ENCODE results near the gene ICAM4. TPM values are rescaled to one million over a fixed set of nuclear protein-coding genes. Genes with fewer than 3 reads are reported as not detected.

ICAM4 gene
- total RNA-seq, 1 experiment from 2014 or later: 9.4 TPM

DNA sequence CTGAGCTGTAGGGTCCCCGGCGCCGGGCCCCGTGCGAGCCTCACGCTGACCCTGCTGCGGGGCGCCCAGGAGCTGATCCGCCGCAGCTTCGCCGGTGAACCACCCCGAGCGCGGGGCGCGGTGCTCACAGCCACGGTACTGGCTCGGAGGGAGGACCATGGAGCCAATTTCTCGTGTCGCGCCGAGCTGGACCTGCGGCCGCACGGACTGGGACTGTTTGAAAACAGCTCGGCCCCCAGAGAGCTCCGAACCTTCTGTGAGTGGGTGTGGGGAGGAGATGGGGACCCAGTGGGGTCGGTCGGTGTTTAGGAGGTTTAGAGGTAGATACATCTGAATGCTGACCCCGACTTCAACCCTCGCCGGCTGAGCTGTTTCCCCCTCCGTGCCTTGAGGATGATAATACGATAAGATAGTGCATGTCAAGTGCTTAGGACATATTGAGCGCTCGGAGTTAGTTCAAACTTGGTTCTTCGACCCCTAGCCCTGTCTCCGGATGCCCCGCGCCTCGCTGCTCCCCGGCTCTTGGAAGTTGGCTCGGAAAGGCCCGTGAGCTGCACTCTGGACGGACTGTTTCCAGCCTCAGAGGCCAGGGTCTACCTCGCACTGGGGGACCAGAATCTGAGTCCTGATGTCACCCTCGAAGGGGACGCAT, 4.9 kb downstream of the ICAM4 start:
- no peaks in the 10 kb centered on the region for H3K9me3 Mint-ChIP-seq (ENCODE audit: unreplicated experiment)
- H3K4me1 ChIP-seq: peaks cover 23% of the 10 kb centered on the region
- intact Hi-C loops (cut with micrococcal nuclease; ENCODE audit: unreplicated experiment): no loop called here

DNA sequence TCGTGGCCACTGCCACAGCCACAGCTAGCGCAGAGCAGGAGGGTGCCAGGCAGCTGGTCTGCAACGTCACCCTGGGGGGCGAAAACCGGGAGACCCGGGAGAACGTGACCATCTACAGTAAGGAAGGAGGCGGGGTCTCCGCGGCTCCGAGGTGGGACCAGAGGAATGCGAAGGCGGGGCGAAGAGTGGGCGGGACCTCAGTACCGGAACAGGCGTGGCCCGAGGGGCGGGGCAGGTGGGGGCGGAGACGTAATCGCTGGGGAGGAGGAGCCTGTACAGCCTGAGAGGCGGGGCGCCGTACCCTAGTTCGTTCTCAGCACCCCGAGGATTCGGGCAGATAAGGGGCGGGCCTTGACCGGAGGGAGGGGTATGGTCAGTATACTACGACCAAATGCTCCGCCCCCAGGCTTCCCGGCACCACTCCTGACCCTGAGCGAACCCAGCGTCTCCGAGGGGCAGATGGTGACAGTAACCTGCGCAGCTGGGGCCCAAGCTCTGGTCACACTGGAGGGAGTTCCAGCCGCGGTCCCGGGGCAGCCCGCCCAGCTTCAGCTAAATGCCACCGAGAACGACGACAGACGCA, 5.5 kb downstream of the ICAM4 start:
- no TSS peak for BruUV-seq (replicated peaks)
- H3K9me3 Mint-ChIP-seq (ENCODE audit: unreplicated experiment): no peaks in the 10 kb centered on the region
- H3K9me3 ChIP-seq: no peaks in the 10 kb centered on the region
- H3K4me3 ChIP-seq (ENCODE audit: low read depth, low read length): peak overlapping the region; percentile 48
- ChIA-PET POLR2A (no interaction called here), CTCF (interaction anchor here (0.6 to 1.1 kb wide), 4 partner anchors 21 to 108 kb away, joined by 3 to 4 read pairs (median 4); partner anchors contain the start of genes FDX2 and ICAM1)
- H3K27me3 Mint-ChIP-seq (ENCODE audit: insufficient read depth, unreplicated experiment): peaks cover 7% of the 10 kb centered on the region
- peaks cover 15% of the 10 kb centered on the region for H3K4me1 Mint-ChIP-seq (ENCODE audit: low read depth, unreplicated experiment)
- peak; percentile 92 to 93 for DNase-seq
- peaks cover 14% of the 10 kb centered on the region for H3K36me3 Mint-ChIP-seq (ENCODE audit: insufficient read depth, unreplicated experiment)
- peak overlapping the region; percentile 87 for H3K4me3 Mint-ChIP-seq (ENCODE audit: unreplicated experiment)
- peaks cover 18% of the 10 kb centered on the region for H3K4me1 ChIP-seq
- TF ChIP-seq, protein P1, sequence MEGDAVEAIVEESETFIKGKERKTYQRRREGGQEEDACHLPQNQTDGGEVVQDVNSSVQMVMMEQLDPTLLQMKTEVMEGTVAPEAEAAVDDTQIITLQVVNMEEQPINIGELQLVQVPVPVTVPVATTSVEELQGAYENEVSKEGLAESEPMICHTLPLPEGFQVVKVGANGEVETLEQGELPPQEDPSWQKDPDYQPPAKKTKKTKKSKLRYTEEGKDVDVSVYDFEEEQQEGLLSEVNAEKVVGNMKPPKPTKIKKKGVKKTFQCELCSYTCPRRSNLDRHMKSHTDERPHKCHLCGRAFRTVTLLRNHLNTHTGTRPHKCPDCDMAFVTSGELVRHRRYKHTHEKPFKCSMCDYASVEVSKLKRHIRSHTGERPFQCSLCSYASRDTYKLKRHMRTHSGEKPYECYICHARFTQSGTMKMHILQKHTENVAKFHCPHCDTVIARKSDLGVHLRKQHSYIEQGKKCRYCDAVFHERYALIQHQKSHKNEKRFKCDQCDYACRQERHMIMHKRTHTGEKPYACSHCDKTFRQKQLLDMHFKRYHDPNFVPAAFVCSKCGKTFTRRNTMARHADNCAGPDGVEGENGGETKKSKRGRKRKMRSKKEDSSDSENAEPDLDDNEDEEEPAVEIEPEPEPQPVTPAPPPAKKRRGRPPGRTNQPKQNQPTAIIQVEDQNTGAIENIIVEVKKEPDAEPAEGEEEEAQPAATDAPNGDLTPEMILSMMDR (IDR thresholded peaks at IDR 0.05; ENCODE audit: insufficient read depth in 1 of 2, low read depth in 1 of 2, low read length in 1 of 2, severe bottlenecking in 1 of 2, unreplicated experiment in 1 of 2): no peak
- intact Hi-C loops (cut with micrococcal nuclease; ENCODE audit: unreplicated experiment): no loop called here
- H3K27me3 ChIP-seq (replicated peaks; ENCODE audit: control insufficient read depth, insufficient read depth, low read length): no peaks in the 10 kb centered on the region
- H3K36me3 ChIP-seq (ENCODE audit: control insufficient read depth, insufficient read depth, low read length): no peaks in the 10 kb centered on the region; the same call in 1 of the 2 replicates
- no peak overlapping the region for H3K27ac Mint-ChIP-seq (ENCODE audit: unreplicated experiment)

More for the DNA sequence above, 4.9 kb downstream of the ICAM4 start:
- peak overlapping the region; percentile 48 for H3K4me3 ChIP-seq (ENCODE audit: low read depth, low read length)
- no TSS peak for BruUV-seq (replicated peaks)
- Mint-ChIP-seq H3K36me3 (ENCODE audit: insufficient read depth, unreplicated experiment) (peaks cover 14% of the 10 kb centered on the region), H3K4me1 (ENCODE audit: low read depth, unreplicated experiment) (peaks cover 15% of the 10 kb centered on the region), H3K4me3 (ENCODE audit: unreplicated experiment) (peak overlapping the region; percentile 87), H3K27me3 (ENCODE audit: insufficient read depth, unreplicated experiment) (peaks cover 7% of the 10 kb centered on the region), H3K27ac (ENCODE audit: unreplicated experiment) (no peak overlapping the region)
- no peaks in the 10 kb centered on the region; the same call in 1 of the 2 replicates for H3K36me3 ChIP-seq (ENCODE audit: control insufficient read depth, insufficient read depth, low read length)
- CTCF ChIA-PET: interaction anchor here (0.6 to 1.1 kb wide), 9 partner anchors 12 to 108 kb away, joined by 3 to 15 read pairs (median 4); partner anchors contain the start of genes FDX2 and ICAM1
- DNase-seq: no peak
- POLR2A ChIA-PET: interaction anchor here (0.6 to 0.9 kb wide), 2 partner anchors 89 to 99 kb away, joined by 6 read pairs; partner anchors contain the start of gene TYK2
- TF ChIP-seq, protein P1 (IDR thresholded peaks at IDR 0.05; ENCODE audit: insufficient read depth in 1 of 2, low read depth in 1 of 2, low read length in 1 of 2, severe bottlenecking in 1 of 2, unreplicated experiment in 1 of 2): no peak
- H3K9me3 ChIP-seq: no peaks in the 10 kb centered on the region
- no peaks in the 10 kb centered on the region for H3K27me3 ChIP-seq (replicated peaks; ENCODE audit: control insufficient read depth, insufficient read depth, low read length)

DNA sequence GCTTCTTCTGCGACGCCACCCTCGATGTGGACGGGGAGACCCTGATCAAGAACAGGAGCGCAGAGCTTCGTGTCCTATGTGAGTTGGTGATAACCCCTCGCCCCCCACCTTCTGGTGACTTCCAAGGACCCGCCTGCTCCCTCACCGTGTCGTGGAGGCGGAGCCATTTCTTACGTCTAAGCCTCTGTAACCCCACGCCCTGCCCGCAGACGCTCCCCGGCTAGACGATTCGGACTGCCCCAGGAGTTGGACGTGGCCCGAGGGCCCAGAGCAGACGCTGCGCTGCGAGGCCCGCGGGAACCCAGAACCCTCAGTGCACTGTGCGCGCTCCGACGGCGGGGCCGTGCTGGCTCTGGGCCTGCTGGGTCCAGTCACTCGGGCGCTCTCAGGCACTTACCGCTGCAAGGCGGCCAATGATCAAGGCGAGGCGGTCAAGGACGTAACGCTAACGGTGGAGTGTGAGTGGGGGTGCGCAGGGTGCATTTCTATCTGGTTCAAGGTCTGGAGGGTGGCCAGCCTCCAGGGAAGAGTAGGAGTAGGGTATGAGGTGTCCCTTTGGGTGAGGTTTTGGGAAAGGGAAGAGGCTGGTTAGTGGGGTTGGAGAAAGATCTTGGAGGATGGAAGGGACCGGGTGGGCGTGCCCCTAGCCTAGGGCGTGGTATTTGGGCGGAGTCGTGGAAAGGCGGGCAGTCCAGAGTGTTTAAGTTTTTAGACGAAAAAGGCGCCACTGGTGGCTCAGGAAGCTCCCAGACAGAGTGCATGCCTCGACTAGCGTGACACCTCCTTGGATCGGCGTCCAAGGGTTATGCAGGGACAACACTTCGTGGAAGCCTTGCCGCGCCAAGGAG, 6.3 kb downstream of the ICAM4 start:
- Histone ChIP-seq H3K9me3 (no peaks in the 10 kb centered on the region), H3K36me3 (ENCODE audit: control insufficient read depth, insufficient read depth, low read length) (no peaks in the 10 kb centered on the region; the same call in 1 of the 2 replicates), H3K4me1 (peaks cover 12% of the 10 kb centered on the region), H3K27me3 (replicated peaks; ENCODE audit: control insufficient read depth, insufficient read depth, low read length) (no peaks in the 10 kb centered on the region), H3K4me3 (ENCODE audit: low read depth, low read length) (peak overlapping the region; percentile 48)
- H3K4me3 Mint-ChIP-seq (ENCODE audit: unreplicated experiment): peak overlapping the region; percentile 87
- no peaks in the 10 kb centered on the region for H3K9me3 Mint-ChIP-seq (ENCODE audit: unreplicated experiment)
- peaks cover 7% of the 10 kb centered on the region for H3K27me3 Mint-ChIP-seq (ENCODE audit: insufficient read depth, unreplicated experiment)
- peaks cover 14% of the 10 kb centered on the region for H3K36me3 Mint-ChIP-seq (ENCODE audit: insufficient read depth, unreplicated experiment)
- CTCF ChIA-PET: interaction anchor here (0.6 kb wide), 1 partner anchor 407 kb away, joined by 3 read pairs; no protein-coding TSS in a partner anchor
- TF ChIP-seq, protein P1 (IDR thresholded peaks at IDR 0.05; ENCODE audit: insufficient read depth in 1 of 2, low read depth in 1 of 2, low read length in 1 of 2, severe bottlenecking in 1 of 2, unreplicated experiment in 1 of 2): no peak
- POLR2A ChIA-PET: no interaction called here
- intact Hi-C loops (cut with micrococcal nuclease; ENCODE audit: unreplicated experiment): no loop called here
- peaks cover 15% of the 10 kb centered on the region for H3K4me1 Mint-ChIP-seq (ENCODE audit: low read depth, unreplicated experiment)
- H3K27ac Mint-ChIP-seq (ENCODE audit: unreplicated experiment): no peak overlapping the region
- BruUV-seq (replicated peaks): no TSS peak
- no peak for DNase-seq
